ENCODE measurements around the gene ECI1. TPM values are rescaled to one million over a fixed set of nuclear protein-coding genes. Genes with fewer than 3 reads are reported as not detected.

Gene ECI1
- total and polyA plus RNA-seq, 2 of the 13 experiments (the other 11 are each of a cell fraction or from before 2014, with no cell fraction given), result 82.0 to 102 TPM

DNA sequence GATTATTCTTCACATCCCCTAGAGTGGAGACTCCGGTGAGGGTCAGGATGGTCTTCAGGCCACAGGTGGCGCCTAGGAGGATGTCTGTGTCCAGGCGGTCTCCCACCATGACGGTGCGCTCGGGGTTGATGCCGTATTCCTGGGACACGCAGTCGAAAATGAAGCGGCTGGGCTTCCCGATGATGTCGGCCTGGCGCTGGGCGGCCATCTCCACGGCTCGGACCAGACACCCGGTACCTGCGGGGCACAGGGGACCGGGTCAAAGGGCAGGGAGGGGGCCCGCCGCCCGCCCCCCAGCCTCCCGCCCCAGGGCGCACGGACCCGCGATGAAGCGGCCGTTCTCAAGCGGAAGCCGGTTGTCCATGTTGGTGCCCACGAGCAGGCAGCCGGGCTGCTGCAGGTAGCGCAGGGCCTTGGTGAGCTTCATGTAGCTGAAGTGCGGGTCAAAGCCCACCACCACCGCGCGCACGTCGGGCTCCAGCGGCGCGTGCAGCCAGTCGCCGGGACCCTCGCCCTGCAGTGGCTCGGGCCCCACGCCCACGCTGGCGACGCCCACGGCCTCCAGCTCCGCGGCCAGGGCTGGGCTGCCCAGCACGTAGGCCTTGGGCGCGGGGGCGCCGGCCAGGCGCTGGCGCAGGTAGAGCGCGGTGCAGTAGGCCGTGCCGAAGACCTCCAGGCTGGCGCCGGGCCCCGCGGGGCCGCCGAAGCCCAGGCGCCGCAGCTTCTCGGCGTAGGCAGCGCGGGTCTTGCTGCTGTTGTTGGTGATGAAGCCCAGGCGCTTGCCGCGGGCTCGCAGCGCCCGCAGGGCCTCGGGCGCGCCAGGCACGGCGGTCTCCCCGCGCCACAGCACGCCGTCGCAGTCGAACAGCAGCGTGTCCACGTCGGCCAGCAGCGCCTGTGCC, 37.3 kb downstream of the ECI1 start (continued):
- TF ChIP-seq, protein P1, sequence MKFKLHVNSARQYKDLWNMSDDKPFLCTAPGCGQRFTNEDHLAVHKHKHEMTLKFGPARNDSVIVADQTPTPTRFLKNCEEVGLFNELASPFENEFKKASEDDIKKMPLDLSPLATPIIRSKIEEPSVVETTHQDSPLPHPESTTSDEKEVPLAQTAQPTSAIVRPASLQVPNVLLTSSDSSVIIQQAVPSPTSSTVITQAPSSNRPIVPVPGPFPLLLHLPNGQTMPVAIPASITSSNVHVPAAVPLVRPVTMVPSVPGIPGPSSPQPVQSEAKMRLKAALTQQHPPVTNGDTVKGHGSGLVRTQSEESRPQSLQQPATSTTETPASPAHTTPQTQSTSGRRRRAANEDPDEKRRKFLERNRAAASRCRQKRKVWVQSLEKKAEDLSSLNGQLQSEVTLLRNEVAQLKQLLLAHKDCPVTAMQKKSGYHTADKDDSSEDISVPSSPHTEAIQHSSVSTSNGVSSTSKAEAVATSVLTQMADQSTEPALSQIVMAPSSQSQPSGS (CRISPR knock-in tag; IDR thresholded peaks at IDR 0.05), result no peak
- peak; percentile 63 for TF ChIP-seq ZFY (CRISPR knock-in tag; IDR thresholded peaks at IDR 0.05)
- no peak for TF ChIP-seq ZNF3 (CRISPR knock-in tag; IDR thresholded peaks at IDR 0.05)
- TF ChIP-seq ZNF768 (CRISPR knock-in tag; IDR thresholded peaks at IDR 0.05), result peak; percentile 12; the same call in 1 of the 2 replicates
- no peak for TF ChIP-seq ZZZ3 (CRISPR knock-in tag; IDR thresholded peaks at IDR 0.05; ENCODE audit: borderline replicate concordance)
- peak; percentile 28; the same call in 1 of the 2 replicates for TF ChIP-seq ZSCAN21 (CRISPR knock-in tag; IDR thresholded peaks at IDR 0.05; ENCODE audit: borderline replicate concordance)
- TF ChIP-seq MEIS2 (CRISPR knock-in tag; IDR thresholded peaks at IDR 0.05), result peak; percentile 31; the same call in 1 of the 2 replicates
- TF ChIP-seq, protein P2, sequence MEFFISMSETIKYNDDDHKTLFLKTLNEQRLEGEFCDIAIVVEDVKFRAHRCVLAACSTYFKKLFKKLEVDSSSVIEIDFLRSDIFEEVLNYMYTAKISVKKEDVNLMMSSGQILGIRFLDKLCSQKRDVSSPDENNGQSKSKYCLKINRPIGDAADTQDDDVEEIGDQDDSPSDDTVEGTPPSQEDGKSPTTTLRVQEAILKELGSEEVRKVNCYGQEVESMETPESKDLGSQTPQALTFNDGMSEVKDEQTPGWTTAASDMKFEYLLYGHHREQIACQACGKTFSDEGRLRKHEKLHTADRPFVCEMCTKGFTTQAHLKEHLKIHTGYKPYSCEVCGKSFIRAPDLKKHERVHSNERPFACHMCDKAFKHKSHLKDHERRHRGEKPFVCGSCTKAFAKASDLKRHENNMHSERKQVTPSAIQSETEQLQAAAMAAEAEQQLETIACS (CRISPR knock-in tag; IDR thresholded peaks at IDR 0.05), result no peak
- TF ChIP-seq, protein P3, sequence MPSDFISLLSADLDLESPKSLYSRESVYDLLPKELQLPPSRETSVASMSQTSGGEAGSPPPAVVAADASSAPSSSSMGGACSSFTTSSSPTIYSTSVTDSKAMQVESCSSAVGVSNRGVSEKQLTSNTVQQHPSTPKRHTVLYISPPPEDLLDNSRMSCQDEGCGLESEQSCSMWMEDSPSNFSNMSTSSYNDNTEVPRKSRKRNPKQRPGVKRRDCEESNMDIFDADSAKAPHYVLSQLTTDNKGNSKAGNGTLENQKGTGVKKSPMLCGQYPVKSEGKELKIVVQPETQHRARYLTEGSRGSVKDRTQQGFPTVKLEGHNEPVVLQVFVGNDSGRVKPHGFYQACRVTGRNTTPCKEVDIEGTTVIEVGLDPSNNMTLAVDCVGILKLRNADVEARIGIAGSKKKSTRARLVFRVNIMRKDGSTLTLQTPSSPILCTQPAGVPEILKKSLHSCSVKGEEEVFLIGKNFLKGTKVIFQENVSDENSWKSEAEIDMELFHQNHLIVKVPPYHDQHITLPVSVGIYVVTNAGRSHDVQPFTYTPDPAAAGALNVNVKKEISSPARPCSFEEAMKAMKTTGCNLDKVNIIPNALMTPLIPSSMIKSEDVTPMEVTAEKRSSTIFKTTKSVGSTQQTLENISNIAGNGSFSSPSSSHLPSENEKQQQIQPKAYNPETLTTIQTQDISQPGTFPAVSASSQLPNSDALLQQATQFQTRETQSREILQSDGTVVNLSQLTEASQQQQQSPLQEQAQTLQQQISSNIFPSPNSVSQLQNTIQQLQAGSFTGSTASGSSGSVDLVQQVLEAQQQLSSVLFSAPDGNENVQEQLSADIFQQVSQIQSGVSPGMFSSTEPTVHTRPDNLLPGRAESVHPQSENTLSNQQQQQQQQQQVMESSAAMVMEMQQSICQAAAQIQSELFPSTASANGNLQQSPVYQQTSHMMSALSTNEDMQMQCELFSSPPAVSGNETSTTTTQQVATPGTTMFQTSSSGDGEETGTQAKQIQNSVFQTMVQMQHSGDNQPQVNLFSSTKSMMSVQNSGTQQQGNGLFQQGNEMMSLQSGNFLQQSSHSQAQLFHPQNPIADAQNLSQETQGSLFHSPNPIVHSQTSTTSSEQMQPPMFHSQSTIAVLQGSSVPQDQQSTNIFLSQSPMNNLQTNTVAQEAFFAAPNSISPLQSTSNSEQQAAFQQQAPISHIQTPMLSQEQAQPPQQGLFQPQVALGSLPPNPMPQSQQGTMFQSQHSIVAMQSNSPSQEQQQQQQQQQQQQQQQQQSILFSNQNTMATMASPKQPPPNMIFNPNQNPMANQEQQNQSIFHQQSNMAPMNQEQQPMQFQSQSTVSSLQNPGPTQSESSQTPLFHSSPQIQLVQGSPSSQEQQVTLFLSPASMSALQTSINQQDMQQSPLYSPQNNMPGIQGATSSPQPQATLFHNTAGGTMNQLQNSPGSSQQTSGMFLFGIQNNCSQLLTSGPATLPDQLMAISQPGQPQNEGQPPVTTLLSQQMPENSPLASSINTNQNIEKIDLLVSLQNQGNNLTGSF (CRISPR knock-in tag; IDR thresholded peaks at IDR 0.05), result peak; percentile 51; the same call in 1 of the 2 replicates
- no peak for TF ChIP-seq RXRB (CRISPR knock-in tag; IDR thresholded peaks at IDR 0.05; ENCODE audit: borderline replicate concordance)
- TF ChIP-seq JDP2 (CRISPR knock-in tag; IDR thresholded peaks at IDR 0.05; ENCODE audit: borderline replicate concordance), result no peak
- TF ChIP-seq, protein P4, sequence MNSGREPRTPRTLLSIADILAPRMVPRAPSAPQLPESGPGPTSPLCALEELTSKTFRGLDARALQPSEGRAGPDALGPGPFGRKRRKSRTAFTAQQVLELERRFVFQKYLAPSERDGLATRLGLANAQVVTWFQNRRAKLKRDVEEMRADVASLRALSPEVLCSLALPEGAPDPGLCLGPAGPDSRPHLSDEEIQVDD (CRISPR knock-in tag; IDR thresholded peaks at IDR 0.05; ENCODE audit: borderline replicate concordance), result no peak
- peak; percentile 6 for TF ChIP-seq SAP130 (CRISPR knock-in tag; IDR thresholded peaks at IDR 0.05; ENCODE audit: low read depth)
- TF ChIP-seq, protein P5, sequence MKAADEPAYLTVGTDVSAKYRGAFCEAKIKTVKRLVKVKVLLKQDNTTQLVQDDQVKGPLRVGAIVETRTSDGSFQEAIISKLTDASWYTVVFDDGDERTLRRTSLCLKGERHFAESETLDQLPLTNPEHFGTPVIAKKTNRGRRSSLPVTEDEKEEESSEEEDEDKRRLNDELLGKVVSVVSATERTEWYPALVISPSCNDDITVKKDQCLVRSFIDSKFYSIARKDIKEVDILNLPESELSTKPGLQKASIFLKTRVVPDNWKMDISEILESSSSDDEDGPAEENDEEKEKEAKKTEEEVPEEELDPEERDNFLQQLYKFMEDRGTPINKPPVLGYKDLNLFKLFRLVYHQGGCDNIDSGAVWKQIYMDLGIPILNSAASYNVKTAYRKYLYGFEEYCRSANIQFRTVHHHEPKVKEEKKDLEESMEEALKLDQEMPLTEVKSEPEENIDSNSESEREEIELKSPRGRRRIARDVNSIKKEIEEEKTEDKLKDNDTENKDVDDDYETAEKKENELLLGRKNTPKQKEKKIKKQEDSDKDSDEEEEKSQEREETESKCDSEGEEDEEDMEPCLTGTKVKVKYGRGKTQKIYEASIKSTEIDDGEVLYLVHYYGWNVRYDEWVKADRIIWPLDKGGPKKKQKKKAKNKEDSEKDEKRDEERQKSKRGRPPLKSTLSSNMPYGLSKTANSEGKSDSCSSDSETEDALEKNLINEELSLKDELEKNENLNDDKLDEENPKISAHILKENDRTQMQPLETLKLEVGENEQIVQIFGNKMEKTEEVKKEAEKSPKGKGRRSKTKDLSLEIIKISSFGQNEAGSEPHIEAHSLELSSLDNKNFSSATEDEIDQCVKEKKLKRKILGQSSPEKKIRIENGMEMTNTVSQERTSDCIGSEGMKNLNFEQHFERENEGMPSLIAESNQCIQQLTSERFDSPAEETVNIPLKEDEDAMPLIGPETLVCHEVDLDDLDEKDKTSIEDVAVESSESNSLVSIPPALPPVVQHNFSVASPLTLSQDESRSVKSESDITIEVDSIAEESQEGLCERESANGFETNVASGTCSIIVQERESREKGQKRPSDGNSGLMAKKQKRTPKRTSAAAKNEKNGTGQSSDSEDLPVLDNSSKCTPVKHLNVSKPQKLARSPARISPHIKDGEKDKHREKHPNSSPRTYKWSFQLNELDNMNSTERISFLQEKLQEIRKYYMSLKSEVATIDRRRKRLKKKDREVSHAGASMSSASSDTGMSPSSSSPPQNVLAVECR (CRISPR knock-in tag; IDR thresholded peaks at IDR 0.05; ENCODE audit: borderline replicate concordance), result no peak; the same call in 1 of the 2 replicates
- no peak for TF ChIP-seq ADNP (CRISPR knock-in tag; IDR thresholded peaks at IDR 0.05)
- TF ChIP-seq TP53 (CRISPR knock-in tag; conservative IDR thresholded peaks at IDR 0.05), result no peak

All from HepG2 (cell line).